HG02623 (cell line): ENCODE measurements around the gene KCNJ10.
A peak's percentile ranks its signal among the peaks of the same experiment; 100 is the strongest.

Experiments
- ATAC-seq: cut with Tn5 transposase; IDR thresholded peaks from one replicate; pipeline ENCODE4 v1.9.1; 2021; ENCODE audit warnings: moderate library complexity; ENCODE audit not compliant: unreplicated experiment

The KCNJ10 gene

DNA sequence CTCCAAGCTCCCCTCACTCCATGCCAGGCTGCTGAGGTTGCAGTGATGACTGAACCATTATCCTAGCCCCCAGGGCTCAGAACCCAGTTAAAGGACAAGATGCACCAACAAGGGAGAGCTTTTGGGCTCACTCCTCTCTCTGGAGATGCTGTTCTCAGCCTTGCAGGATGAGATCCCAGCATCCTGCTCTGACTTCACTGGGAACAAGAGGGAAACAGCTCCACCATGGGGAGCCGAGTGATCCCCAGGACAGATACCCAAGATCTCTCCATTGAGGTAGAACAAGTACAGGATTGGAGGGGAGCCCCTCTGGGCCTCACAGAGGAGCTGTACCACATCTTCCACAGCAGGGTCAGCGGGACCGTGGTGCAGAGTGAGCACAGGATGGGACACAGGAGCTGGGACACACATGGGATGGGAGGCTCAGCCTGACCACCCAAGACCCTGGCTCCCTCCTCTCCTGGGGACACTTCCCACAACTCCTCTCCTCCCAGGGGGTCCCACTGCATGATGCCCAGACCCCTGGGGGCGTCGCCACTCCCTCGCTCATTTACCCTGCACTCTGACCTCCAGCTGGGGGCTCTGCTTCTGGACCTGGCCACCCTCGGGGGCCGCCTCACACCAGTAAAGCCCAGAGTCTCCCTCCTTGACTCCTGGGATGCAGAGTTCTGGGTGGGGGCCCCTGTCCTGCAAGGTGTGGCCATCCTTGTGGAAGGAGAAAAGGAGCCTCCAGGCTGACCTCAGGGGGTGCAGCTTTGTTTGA is 97.3 kb downstream of the KCNJ10 start:
- no peak for ATAC-seq

DNA sequence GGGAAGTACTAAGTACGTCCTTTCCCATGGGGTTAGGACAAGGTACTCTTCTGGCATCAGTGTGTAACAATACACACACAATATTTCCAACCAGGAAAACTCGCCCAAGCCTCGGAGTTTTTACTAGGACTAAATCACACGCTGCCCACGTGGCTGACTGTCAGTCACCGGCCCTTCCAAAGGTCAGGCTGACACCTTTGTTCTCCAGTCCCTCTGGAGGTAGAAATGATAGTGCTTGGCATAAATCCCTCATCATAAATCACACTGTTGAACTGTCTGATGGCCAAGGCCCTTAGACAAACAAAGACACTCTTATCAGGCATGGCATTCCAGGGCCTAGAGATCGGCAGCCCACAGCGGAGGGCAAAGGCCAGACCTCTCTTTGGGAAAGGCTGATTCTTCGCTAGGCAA is 99.0 kb downstream of the KCNJ10 start:
- ATAC-seq, result no peak

DNA sequence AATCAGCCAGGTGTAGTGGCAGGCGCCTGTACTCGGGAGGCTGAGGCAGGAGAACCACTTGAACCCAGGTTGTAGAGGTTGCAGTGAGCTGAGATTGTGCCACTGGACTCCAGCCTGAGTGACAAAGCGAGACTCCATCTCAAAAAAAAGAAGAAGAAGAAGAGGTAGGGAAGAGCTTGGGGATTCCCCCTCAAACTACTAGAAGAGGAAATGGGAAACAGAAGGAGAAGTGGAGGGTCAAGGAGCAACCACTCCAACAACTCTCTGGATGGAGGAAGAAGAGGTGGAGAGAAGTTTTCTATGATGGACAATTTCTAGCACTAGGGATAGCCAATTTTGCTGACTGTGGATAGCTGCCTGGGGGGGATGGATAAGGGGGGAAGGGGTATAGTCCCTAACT is 101.1 kb downstream of the KCNJ10 start:
- ATAC-seq, result no peak

DNA sequence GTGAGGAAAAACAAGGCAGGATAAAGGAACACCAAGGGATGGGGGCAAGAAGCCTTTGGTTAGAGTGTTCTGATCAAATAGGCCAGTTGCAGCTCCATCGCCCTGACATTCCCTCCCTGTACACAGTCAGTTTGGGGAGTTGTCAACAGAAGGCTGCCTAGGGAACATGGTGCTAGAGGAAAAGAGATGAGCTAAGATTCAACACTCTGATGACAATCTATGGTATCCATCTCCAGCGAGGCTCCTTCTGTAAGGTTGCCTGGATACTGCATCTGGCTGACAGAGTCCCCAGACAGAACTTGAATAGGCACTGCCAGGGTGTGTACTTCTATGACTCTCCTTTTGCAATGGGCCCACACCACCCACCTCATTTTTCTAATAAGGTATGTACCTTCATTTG is 104.7 kb downstream of the KCNJ10 start:
- ATAC-seq, result no peak

DNA sequence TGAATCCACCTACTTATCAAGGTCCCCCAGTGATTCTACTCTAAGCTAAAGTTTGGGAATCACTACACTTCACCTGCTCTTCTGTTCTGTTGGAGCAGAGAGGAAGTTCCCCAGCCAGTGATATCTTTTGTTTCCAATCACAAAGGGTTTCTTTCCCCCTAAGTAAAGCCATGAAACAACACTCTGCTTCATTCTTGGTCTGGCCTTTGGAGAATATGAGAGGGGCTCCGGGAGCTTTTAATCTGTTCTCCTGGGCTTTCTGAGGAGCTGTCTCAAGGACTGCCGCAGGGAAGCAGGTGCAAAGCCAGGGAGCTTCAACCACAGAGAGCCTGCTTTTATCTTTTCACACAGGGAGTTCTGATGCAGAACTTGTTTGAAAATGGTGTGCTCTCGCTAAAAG is 105.8 kb downstream of the KCNJ10 start:
- ATAC-seq, result no peak

DNA sequence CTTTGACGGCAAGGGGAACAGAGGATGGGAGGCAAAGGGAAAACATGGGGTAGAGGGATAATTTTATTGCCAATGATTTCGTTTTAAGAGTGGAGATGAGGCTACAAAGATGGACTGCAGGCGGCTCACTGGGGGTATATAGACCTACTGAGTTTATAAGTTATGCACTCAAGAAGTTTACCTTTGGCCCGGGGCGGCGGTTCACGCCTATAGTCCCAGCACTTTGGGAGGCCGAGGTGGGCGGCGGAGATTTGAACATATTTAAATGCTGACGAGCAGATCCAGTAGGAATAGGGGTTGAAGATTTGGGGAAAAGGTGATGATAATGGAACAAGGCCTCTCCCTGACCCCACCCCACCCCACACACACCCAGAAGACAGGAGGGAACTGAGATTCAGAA is 107.8 kb downstream of the KCNJ10 start:
- no peak for ATAC-seq

DNA sequence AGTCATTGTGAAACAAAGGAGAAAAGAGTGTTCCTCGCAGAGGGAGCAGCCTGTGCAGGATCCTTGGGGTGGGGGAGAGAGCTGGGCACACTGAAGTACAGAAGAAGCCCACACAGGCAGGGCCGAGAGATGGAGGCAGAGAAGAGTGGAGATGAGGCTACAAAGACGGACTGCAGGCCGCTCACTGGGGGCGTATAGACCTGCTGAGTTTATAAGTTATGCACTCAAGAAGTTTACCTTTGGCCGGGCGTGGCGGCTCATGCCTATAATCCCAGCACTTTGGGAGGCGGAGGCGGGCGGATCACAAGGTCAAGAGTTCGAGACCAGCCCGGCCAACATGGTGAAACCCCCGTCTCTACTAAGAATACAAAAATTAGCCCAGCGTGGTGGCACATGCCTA is 108.3 kb downstream of the KCNJ10 start:
- no peak for ATAC-seq

DNA sequence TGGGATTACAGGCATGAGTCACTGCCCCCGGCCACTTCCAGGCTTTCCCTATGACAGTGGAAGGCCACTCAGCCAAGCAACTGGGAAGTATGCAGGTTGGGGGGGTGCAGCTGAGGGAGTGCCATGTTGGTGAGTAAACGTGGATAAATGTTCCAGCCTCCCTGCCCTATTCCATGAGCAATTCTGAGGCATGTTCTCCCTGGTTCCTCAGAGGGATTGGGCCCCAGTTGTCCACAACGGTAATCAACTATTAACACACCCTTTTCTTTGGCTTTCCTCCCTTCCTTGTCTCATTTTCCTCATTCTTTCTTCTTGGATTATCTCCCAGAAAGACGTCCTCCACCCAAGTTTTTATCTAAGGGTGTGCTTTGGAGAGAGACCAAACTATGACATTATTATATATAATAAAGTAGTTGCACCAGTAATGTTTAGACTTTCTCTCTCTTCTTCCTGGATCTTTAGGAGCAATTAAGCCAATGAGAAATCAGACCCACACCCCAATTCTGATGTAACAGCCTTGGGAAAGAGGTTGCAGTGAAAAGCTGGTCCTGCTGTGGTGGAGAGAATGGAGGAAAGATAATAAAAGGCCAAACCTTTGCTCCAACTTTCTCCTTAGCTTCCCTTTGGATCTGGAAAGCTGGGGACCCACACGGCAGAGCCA is 109.1 kb downstream of the KCNJ10 start:
- no peak for ATAC-seq

DNA sequence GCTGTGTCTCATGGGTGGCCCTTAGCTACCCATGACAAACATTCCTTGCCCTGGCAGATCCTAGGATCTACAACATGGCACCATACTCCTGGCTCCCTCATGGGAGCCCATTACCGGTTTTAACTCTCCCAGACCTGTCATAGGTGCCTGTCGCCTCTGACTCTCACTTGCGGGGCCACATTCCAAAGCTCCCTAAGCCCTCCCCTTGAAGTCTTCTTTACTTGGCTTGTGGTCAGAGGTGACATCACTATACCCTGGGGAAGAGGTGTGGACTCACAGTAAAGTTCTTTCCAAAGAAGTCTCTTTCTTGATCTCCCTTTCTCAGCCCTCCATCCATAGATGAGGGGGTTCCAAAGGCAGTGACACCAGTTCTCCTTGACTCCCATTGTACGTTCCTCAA is 110.5 kb downstream of the KCNJ10 start:
- no peak for ATAC-seq

DNA sequence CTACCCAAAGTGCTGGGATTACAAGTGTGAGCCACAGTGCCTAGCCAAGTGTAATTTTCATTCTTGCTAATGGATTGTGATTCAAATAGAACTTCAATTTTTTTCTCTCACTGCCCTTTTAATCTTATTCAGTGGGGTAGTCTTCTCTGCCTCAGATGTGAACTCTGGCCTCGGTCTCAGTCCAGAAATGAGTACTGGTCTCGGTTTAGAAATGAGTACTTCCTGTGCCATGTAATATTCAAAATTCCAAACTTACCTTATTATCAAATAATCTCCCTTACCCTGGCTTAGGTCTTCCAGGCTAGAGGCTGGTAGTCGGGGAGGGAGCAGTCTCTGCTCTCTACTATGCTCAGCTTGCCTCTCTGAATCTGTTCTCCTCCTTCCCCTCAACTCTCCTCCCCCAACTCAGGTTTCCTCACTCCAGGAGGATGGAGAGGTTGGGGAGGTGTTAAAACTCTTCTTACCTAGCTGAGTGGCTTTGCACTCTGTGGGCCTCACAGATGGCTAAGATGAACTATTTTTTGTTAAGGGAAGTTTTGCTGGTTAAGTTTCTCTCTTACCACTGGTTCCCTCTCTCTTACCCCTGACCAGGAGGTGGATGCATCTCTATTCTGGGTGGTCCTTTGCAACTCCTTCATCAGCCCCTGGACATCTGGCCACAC is 111.1 kb downstream of the KCNJ10 start:
- peak; percentile 64 for ATAC-seq

DNA sequence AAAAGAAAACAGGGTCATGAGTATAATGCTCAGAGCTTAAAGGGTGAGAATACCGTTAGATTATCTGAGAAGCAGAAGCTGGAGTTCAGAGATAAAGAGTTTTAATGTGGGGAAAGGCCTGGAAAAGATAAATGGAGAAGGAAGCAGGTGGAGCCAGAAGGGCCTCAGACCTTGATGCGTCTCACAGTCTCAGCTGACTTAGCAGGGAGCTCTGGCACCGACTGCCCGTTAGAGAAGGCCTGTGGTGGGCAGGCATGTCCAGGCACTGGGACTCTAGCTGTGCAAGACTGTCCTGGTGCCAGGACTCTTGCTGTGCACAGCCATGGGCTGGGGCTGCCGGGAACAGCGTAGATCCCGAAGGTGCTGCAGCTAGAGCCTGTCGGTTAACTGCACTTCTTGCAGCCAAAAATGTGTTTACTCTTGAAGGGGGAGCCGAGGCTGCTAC is 112.1 kb downstream of the KCNJ10 start:
- ATAC-seq, result no peak

DNA sequence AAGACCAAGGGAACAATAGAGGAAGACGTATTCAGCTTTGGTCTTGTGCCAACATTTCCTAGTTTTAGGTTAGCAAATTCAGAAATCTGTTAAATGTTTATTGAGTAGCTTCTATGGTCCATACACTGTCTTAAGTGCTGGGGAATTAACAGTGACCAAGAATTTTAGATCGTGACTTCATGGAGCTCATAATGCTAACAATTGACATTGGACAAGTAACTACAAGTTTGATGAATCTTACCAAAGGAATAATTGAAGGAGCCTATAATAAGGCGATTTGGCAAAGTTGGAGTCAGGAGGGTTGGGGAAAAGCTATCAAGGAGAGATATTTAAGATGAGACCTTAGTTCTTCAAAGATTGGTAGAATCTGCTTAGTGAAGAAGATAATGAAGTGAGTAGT is 114.5 kb downstream of the KCNJ10 start:
- ATAC-seq, result no peak

DNA sequence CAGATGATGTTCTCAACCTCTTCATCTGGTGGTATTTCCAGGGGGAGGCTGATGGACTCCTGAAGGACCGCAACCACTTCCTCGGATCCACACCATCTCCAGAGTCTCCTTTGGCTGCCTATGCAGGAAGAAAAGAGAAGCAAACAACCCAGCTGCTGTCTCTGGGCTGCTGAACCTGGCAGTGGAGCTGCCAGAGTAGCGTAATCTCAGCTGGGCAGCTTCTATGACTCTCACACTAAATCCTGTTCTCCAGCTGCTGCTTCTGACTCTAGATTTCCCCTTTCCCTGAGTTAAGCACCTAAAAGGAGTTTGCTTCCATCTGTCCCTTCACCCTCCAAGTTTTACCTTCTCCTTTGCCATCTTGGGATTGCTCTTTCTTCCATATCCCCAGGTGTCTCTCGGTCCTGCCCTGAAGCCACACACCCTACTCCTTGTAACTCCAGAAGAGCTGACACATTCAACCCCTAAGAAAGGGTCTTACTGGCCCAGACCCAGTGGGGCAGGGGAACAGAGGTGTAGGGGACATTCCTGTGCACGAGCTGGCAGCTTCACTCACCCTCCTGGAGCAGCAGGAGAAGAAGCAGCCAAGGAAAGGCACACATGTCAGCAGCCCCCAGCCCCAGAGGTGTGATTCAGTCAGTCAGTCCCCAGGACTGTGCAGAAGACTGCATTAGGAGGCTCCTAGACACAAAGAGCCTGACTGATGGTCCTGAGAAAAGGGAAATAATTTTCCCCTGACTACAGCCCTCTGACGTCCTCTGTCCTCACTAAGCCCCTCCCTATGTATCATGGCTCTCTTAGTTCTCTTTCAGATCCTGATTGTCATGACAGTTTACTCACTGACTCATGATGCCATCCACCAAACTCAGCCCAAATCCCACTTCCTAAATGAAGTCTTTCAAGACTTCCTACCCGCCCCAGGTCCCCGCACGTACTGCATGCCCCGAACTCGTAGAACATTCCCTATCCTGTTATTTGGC is 116.1 kb downstream of the KCNJ10 start, which contains the start of gene SLAMF9:
TSS of gene SLAMF9 (minus strand) at position 702 of the 980 bp plus-strand sequence. CDS start at position 602, 100 bp downstream.
- ATAC-seq, result no peak

DNA sequence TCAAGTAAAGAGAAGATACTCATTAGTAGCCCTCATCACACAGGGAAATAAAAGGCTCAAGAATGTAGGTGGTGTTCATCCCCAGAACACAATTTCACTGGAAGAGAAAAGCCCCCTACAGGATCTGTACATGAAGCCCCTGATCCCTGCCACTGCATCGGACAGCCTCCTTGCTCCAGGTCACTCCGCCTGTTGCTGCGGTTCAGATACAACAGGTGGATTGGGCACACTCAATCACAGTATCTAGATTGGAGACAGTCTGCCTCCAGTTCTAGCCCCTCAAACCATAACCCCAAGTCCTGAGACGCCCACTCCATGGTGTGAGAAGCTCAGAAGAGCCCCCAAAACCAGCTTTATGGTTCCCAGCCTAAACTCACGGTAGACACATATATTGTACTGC is 117.0 kb downstream of the KCNJ10 start:
- no peak for ATAC-seq

DNA sequence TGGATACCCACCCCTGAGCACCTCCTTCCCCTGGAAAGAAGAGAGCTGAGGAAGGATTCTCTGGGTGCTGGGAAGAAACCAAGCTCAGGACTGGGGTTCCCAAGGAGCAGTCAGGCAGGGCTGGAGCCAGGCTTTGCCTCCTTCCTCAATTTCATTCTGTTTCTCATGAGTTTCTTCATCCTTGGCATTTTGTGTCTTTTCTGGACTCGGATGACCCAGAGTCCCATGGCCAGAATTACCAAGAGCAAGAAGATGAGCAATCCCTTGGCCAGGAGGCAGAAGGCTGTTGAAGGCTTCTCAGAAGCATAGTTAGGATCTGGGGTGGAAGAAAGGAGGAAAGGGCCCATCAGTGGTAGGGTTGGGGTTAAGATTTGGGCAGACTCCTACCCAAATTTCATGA is 118.4 kb downstream of the KCNJ10 start:
- no peak for ATAC-seq

DNA sequence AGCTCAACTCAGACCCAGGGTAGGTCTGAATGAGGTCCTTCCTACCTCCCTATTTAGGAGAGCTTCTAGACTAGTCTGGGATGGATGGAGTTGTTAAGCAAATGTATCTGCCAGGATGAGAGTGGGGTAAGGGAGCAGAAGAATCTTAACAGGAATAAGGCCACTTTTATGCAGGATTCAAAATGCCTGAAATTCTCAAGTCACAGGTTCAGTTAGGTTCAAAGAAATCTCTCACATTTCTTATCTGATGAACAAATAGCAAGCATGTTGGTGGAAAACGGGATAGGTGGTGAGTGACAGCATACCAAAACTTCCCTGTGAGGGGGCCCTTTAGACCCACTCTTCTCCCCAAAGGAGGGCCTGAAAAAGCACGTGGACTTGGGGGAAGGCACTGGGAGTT is 118.9 kb downstream of the KCNJ10 start:
- no peak for ATAC-seq

DNA sequence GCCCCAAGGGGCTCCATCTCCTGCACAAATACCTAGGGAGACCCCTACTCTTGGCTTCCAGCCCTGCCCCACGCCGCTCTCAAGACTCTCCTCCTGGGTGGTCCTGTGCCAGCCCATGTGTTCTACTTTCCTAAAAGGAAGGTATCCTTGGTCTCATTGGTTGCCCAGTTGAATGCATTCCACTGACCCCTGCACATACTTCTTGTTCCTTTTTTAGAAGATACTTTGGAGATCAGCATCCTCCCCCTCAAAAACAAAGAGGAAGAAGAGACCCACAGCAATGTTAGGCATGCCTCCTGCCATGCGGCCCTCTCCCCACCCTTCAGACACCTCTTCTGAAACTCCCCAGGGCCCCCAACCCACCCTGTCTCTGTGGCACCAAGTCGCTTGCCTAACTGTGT is 120.0 kb downstream of the KCNJ10 start:
- no peak for ATAC-seq

DNA sequence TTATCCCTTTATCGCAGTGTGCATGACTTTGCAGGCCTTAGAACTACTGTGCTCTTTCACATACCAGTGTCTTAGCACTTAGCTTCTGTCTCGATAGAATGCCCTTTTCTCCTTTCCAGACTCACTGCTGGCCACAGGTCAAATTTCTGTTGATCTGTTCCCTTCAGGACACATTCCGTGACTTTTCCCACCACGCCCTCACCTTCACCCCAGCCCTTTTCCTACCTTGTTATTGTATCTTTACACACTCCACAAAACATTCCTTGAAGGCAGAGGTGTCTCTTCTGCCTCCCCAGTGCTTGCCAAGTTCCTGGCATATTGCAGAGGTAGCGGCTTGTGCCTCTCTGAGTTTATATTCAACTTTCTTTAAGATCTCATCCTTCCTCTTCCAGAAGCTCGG is 120.8 kb downstream of the KCNJ10 start:
- ATAC-seq, result no peak
